ENCODE measurements around the gene MRPS18B.

The MRPS18B gene

GRCh38 chr6:30614044-30614842 is 3.4 kb upstream of the MRPS18B start:
- no peaks in the 10 kb centered on the region for H3K9me3 Mint-ChIP-seq
- peaks cover 88% of the 10 kb centered on the region for H3K36me3 Mint-ChIP-seq (ENCODE audit: low read depth)
- peaks cover 79% of the 10 kb centered on the region for H3K4me1 Mint-ChIP-seq (ENCODE audit: low read depth)
- peak overlapping the region; percentile 99 for H3K27ac Mint-ChIP-seq
- peak overlapping the region; percentile 96 for H3K4me3 Mint-ChIP-seq
- peaks cover 3% of the 10 kb centered on the region for H3K27me3 Mint-ChIP-seq

- Mint-ChIP-seq H3K4me3 (peak overlapping the region; percentile 96), H3K4me1 (ENCODE audit: low read depth) (peaks cover 79% of the 10 kb centered on the region), H3K27me3 (peaks cover 3% of the 10 kb centered on the region), H3K9me3 (no peaks in the 10 kb centered on the region), H3K36me3 (ENCODE audit: low read depth) (peaks cover 88% of the 10 kb centered on the region), H3K27ac (peak overlapping the region; percentile 99)
Observed at GRCh38 chr6:30614843-30615218, 2.8 kb upstream of the MRPS18B start.

DNA sequence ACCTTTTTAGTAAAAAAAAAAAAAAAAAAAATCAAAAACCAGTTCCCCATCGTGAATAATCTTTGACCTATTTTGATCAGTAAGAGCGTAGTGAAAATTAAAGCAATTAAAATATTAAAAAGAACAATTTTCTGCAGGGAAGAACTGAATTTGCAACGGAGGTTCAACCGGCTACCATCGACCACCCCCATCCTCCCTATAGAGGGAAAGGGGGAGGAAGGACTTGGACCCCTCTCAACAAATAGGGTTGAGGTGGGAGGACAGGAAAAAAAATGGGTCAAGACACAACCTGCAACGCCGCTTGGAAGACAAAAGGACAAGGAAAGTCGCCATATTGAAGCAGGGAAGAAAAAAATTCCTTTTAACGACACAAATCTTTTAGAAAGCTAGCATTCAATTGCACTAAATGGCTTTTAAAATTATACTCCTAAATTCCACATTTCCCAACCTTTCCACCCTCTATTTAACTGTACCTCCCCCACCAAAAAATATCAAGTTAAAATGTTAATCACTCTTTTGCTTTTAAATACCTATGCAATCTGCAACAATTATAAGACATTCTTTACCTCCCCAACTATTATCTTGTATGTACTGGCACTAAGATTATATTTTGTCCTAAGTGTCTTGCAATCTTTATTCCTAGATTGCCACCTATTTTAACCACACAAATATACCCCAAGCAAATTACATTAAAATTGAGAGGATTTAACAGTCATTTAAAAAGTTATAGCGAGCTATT is 2.3 kb upstream of the MRPS18B start:
- H3K27ac Mint-ChIP-seq: peak overlapping the region; percentile 99
- H3K27me3 Mint-ChIP-seq: peaks cover 3% of the 10 kb centered on the region
- no peaks in the 10 kb centered on the region for H3K9me3 Mint-ChIP-seq
- H3K36me3 Mint-ChIP-seq (ENCODE audit: low read depth): peaks cover 84% of the 10 kb centered on the region
- H3K4me3 Mint-ChIP-seq: peak overlapping the region; percentile 96
- peaks cover 75% of the 10 kb centered on the region for H3K4me1 Mint-ChIP-seq (ENCODE audit: low read depth)

- Mint-ChIP-seq H3K4me1 (ENCODE audit: low read depth) (peaks cover 67% of the 10 kb centered on the region), H3K9me3 (no peaks in the 10 kb centered on the region), H3K4me3 (peak overlapping the region; percentile 96), H3K27ac (peak overlapping the region; percentile 99), H3K27me3 (peaks cover 3% of the 10 kb centered on the region), H3K36me3 (ENCODE audit: low read depth) (peaks cover 77% of the 10 kb centered on the region)
Observed at GRCh38 chr6:30615958-30616810, 1.5 kb upstream of the MRPS18B start.

DNA sequence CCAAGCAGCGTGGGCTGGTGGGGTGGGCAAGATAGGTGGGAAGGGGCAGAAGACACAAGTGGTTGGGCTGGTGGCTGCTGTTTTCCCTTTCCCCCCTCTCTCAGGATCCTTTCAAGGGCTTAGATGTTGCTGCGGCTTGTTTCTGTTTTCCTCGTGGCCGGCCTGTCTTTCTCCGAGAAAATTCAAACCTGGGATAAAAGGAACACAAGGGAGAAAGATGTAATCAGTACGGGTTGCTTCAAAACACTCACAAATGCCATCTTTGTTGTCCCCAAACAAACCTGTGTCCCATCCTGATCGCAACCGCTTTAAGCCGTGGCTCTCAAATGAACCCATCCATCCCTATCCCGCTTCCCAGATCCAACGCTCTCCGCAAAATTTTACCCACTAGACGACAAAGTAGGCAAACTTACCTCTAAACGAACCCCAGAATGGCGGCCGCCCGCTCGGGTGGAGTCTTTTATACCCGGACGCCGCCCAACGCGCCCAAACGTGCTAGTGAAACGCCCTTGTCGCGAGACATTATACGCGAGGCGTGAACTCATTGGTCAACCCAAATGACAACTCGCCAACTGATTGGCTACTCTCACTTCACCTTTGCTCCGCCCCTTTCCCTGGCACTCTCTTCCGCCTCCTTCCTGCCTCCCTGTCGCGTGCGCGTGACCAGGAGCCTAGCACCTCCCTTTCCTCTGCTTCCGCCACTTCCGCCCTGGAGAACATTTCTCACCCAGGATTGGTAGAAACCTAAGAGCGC is 652 bp upstream of the MRPS18B start, which contains the start of gene PPP1R10:
Gene PPP1R10, minus strand, starts transcription at position 433 of the 754 bp plus-strand sequence. CDS start 7,299 bp downstream, outside the sequence.
- H3K27me3 Mint-ChIP-seq: peaks cover 3% of the 10 kb centered on the region
- H3K4me3 Mint-ChIP-seq: peak within 1 kb of the TSS; percentile 96
- peak within 1 kb of the TSS; percentile 99 for H3K27ac Mint-ChIP-seq
- H3K9me3 Mint-ChIP-seq: no peaks in the 10 kb centered on the region
- peaks cover 59% of the 10 kb centered on the region for H3K4me1 Mint-ChIP-seq (ENCODE audit: low read depth)
- peaks cover 76% of the 10 kb centered on the region for H3K36me3 Mint-ChIP-seq (ENCODE audit: low read depth)

DNA sequence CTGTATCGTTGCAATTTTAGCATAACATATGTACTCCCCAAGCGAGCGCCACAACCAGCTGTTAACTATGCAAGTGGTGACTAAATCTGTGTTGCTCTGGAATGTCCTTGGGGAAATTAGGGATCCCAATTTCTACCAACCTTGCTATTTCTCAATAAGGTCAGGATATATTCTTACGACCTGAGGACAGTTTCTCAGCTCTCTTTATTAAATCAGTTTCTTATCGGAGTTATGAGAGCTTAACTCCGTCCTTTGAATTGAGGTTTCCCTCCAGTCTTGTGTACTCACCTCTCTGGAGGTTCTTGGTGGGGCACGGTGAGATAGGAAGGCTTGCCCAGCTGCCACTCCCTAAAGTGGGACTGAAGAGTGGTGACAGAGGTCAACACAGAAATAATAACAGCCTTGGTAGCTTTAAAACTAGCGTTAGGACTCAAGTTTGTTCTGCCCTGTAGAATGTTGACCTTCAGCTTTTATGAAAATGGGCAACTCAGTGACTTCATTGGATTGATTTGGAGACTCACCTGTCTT is 694 bp downstream of the MRPS18B start:
- H3K4me3 Mint-ChIP-seq: peak overlapping the region; percentile 96
- peaks cover 75% of the 10 kb centered on the region for H3K36me3 Mint-ChIP-seq (ENCODE audit: low read depth)
- H3K9me3 Mint-ChIP-seq: no peaks in the 10 kb centered on the region
- peaks cover 46% of the 10 kb centered on the region for H3K4me1 Mint-ChIP-seq (ENCODE audit: low read depth)
- peak overlapping the region; percentile 99 for H3K27ac Mint-ChIP-seq
- peaks cover 3% of the 10 kb centered on the region for H3K27me3 Mint-ChIP-seq

GRCh38 chr6:30619561-30619960 is 1.9 kb downstream of the MRPS18B start:
- H3K27ac Mint-ChIP-seq: peak overlapping the region; percentile 99
- peaks cover 3% of the 10 kb centered on the region for H3K27me3 Mint-ChIP-seq
- peak overlapping the region; percentile 96 for H3K4me3 Mint-ChIP-seq
- H3K4me1 Mint-ChIP-seq (ENCODE audit: low read depth): peaks cover 34% of the 10 kb centered on the region
- H3K36me3 Mint-ChIP-seq (ENCODE audit: low read depth): peaks cover 68% of the 10 kb centered on the region
- H3K9me3 Mint-ChIP-seq: no peaks in the 10 kb centered on the region

- H3K9me3 Mint-ChIP-seq: no peaks in the 10 kb centered on the region
- H3K27ac Mint-ChIP-seq: no peak overlapping the region
- no peaks in the 10 kb centered on the region for H3K27me3 Mint-ChIP-seq
- H3K36me3 Mint-ChIP-seq (ENCODE audit: low read depth): peaks cover 51% of the 10 kb centered on the region
- no peak overlapping the region for H3K4me3 Mint-ChIP-seq
- H3K4me1 Mint-ChIP-seq (ENCODE audit: low read depth): peaks cover 22% of the 10 kb centered on the region
Observed at GRCh38 chr6:30625511-30625910, 7.9 kb downstream of the MRPS18B start.

DNA sequence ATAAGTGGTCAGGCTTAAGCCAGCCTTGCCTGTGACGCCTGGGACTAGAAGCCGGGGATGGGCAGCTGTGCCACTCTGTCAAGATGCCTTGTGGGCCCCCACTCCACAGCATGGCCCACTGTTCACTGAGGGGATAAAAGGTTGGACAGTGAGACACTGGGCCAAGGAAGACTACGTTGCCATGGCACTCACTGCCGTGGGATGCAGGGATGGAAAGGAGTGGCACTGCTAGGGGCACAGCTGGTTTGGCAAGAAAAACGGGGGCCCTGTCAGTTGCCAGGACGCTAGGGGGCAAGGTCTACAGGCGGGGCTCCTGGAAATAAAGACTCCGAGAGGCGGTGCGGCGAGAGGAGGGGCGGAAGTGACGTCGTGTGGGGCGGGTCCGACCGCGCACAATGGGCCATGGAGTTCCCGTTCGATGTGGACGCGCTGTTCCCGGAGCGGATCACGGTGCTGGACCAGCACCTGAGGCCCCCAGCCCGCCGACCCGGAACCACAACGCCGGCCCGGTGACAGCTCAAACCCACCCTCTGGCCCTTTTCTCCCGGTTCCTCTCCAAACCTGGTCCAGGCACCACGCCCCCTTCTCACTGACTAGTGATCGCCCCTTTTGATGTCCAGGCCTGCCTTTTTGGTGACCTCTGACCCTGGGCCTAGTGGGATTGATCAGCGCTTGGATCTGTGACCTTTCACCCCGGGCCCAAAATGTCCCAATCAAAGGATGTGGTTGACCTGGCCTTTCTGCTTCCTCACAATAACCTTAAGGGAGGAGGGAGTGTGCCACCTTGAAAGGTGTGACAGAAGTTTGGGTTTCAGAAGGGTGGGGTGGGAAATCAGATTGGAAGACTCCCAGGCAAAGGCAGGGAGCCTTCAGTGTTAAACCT is 9.1 kb downstream of the MRPS18B start, which contains the start of gene ATAT1:
Gene ATAT1, plus strand, starts transcription at position 391 of the 883 bp plus-strand sequence.
- Mint-ChIP-seq H3K36me3 (ENCODE audit: low read depth) (peaks cover 53% of the 10 kb centered on the region), H3K4me1 (ENCODE audit: low read depth) (peaks cover 22% of the 10 kb centered on the region), H3K27ac (peak within 1 kb of the TSS; percentile 88), H3K9me3 (no peaks in the 10 kb centered on the region), H3K27me3 (no peaks in the 10 kb centered on the region), H3K4me3 (peak within 1 kb of the TSS; percentile 90)

- H3K27me3 Mint-ChIP-seq: no peaks in the 10 kb centered on the region
Observed at GRCh38 chr6:30635834-30636233, 18.2 kb downstream of the MRPS18B start.

GRCh38 chr6:30640481-30640880 is 22.8 kb downstream of the MRPS18B start:
- peaks cover 39% of the 10 kb centered on the region for H3K36me3 Mint-ChIP-seq (ENCODE audit: low read depth)
- no peak overlapping the region for H3K27ac Mint-ChIP-seq
- no peak overlapping the region for H3K4me3 Mint-ChIP-seq
- H3K9me3 Mint-ChIP-seq: no peaks in the 10 kb centered on the region
- no peaks in the 10 kb centered on the region for H3K27me3 Mint-ChIP-seq
- H3K4me1 Mint-ChIP-seq (ENCODE audit: low read depth): peaks cover 22% of the 10 kb centered on the region

More at GRCh38 chr6:30635834-30636233, 18.2 kb downstream of the MRPS18B start:
- peaks cover 36% of the 10 kb centered on the region for H3K36me3 Mint-ChIP-seq (ENCODE audit: low read depth)
- H3K4me1 Mint-ChIP-seq (ENCODE audit: low read depth): peaks cover 9% of the 10 kb centered on the region
- no peak overlapping the region for H3K27ac Mint-ChIP-seq
- no peak overlapping the region for H3K4me3 Mint-ChIP-seq
- H3K9me3 Mint-ChIP-seq: no peaks in the 10 kb centered on the region

GRCh38 chr6:30641048-30641447 is 23.4 kb downstream of the MRPS18B start:
- Mint-ChIP-seq H3K9me3 (no peaks in the 10 kb centered on the region), H3K27ac (peak overlapping the region; percentile 50), H3K27me3 (no peaks in the 10 kb centered on the region), H3K36me3 (ENCODE audit: low read depth) (peaks cover 38% of the 10 kb centered on the region), H3K4me1 (ENCODE audit: low read depth) (peaks cover 27% of the 10 kb centered on the region), H3K4me3 (no peak overlapping the region)

GRCh38 chr6:30643656-30644055 is 26.0 kb downstream of the MRPS18B start:
- peaks cover 39% of the 10 kb centered on the region for H3K36me3 Mint-ChIP-seq (ENCODE audit: low read depth)
- H3K4me3 Mint-ChIP-seq: no peak overlapping the region
- H3K9me3 Mint-ChIP-seq: no peaks in the 10 kb centered on the region
- peaks cover 41% of the 10 kb centered on the region for H3K4me1 Mint-ChIP-seq (ENCODE audit: low read depth)
- H3K27me3 Mint-ChIP-seq: no peaks in the 10 kb centered on the region
- H3K27ac Mint-ChIP-seq: no peak overlapping the region
